Cardiac ventricle fibroblast (primary cell): ENCODE measurements around the gene LMLN. TPM values are rescaled to one million over a fixed set of nuclear protein-coding genes. Genes with fewer than 3 reads are reported as not detected.

Experiments
- total RNA-seq: library from RNA; depleted of rRNA; stranded (reverse); fragments of >200 nt; gene quantifications from 2 replicates; pipeline ENCODE4 v1.2.3, GENCODE V29; 2015

Gene LMLN, protein sequence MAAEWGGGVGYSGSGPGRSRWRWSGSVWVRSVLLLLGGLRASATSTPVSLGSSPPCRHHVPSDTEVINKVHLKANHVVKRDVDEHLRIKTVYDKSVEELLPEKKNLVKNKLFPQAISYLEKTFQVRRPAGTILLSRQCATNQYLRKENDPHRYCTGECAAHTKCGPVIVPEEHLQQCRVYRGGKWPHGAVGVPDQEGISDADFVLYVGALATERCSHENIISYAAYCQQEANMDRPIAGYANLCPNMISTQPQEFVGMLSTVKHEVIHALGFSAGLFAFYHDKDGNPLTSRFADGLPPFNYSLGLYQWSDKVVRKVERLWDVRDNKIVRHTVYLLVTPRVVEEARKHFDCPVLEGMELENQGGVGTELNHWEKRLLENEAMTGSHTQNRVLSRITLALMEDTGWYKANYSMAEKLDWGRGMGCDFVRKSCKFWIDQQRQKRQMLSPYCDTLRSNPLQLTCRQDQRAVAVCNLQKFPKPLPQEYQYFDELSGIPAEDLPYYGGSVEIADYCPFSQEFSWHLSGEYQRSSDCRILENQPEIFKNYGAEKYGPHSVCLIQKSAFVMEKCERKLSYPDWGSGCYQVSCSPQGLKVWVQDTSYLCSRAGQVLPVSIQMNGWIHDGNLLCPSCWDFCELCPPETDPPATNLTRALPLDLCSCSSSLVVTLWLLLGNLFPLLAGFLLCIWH
- total RNA-seq, result 5.1 and 11.3 TPM in 2 replicates

DNA sequence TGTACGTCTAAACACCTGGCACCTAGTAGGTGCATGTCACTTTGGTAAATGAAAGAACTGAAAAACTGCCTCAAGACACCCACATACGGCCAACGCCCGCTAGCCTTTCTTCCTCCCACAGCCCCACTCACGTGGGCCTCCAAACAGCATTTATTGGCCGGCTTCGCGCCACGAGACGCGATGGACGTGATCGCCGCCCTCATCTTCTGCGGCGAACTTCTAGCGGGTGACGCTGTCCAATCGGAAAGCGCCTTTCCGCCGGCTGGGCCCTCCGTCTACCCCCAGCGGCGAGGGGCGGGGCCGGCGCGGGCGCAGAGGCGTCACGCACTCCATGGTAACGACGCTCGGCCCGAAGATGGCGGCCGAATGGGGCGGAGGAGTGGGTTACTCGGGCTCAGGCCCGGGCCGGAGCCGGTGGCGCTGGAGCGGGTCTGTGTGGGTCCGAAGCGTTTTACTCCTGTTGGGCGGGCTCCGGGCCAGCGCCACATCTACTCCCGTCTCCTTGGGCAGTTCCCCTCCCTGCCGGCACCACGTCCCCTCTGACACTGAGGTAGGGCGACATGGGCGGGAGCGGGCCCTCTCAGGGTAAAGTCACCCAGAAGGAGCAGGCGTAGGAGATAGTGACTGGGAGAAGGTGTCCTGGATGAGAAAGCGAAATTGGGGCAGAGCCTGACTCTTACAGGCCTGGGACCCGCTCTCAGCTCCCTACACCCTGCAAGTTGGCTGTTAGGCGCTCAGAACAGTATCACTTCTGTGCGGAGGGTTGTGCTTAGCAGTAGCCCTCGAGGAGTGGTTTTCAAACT lies at the start of gene LMLN:
Gene LMLN (plus strand): TSS at position 327 of the 803 bp plus-strand sequence. CDS start 29 bp downstream, at position 356.

DNA sequence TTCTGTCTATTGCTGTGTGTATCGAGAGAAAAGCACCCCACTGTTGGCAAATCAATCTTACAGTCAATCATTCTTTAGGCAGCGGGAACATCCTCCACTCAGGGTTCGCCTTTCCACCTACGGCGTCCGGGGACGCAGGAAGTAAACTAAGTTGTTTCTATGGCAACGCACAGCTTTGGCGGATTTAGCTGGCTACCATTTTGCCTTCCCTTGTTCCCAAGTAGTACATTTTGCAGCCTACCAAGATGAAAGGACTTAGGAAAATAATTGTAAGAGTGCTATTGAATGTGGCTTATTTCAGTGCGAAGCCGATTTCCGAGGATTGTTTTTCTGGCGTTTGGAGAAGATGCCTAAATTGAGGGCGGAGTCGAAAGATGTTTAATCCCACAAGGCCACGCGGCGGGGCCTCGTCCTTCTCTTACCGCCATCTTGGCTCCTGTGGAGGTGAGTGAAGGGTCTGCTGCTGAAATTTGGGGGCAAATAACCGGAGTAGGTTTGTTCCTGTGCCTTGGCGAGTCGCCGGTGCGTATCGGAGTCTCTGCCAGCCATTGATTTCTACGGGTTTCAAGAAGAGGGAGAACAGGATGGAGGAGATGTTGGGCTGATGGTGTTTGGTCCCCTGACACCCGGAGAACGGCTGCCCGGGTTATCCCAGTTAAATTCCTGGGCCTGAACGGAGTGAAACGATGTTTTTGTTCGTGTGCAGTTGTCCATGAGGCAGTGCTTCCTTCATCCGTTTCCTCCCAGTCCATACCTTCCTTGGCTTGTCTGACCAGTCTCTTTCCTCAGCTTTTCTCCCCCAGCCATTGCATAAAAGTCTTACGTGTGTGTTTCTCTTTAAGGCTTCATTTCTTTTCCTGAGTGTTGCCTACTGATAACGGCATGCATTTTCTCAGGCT lies 10.0 kb upstream of the LMLN start, which contains the start of gene RPL35A:
Gene RPL35A (plus strand): TSS at position 413 of the 899 bp plus-strand sequence. CDS start 778 bp downstream, outside the sequence.

Other genes starting within 250 kb of the LMLN start
- gene RUBCN, start 223.3 kb upstream of the LMLN start, total RNA-seq, result 18.1 and 18.5 TPM in 2 replicates
- gene FYTTD1, start 210.3 kb upstream of the LMLN start, total RNA-seq, result 38.3 and 38.7 TPM in 2 replicates
- gene LRCH3, start 169.0 kb upstream of the LMLN start, total RNA-seq, result 28.6 and 28.7 TPM in 2 replicates
- gene RPL35A, start 10.0 kb upstream of the LMLN start, total RNA-seq, result 594 and 762 TPM in 2 replicates